ENCODE measurements around the gene CYP2R1. TPM values are rescaled to one million over a fixed set of nuclear protein-coding genes. Genes with fewer than 3 reads are reported as not detected.
"Not testable (repeated sequence)": the region's sequence is repeated elsewhere in the genome, so short reads cannot be mapped to it uniquely, and the experiment has no call there.

Gene CYP2R1
- total RNA-seq, 4 donors from 2014 or later = 28.9 to 48.3 (median 40.9) TPM

DNA sequence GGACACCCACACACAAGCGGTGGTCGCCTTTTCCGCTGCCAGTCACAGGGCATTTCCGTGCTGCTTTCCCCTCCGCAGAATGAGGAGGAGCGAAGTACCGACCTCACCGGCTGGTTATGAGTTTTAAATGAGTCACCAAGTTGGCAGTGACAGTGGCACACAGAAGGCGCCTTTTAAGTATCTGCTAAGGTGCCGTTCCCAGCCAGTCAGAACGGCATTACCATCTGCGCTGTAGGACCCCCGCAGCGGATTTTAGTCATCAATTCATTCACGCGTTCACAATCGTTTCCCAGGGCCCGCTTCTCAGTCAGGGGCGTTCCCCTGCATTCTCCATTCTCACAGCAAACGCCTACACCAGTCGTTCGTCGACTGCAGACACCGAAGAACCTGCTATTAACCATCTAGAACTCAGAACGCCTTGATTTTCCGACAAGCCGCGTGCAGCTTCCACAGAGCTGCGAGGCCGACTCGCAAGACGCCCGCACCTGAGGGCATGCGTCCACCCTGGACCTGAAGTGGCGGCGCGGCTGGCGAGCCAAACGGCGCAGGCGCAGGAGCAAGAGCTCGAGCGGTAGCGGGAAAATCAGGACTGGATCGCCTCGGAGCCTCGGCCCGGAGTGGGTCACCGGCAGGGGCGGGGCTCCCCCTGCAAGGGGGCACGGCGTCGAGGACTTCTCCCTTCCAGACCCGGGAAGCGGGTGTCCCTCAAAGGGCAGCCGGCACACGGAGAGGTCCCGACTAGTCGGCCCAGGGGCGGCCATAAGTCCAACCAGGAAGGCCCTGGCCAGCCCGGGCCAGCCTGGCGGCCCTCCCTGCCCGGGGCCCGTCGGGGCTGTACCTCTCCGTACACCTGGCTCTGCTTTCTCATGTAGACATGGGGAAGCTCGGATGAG, 642 bp downstream of the CYP2R1 start:
- DNase-seq = peak; percentile 85 to 95 (median 93)
- peak overlapping the region; percentile 90 to 95 (median 95) for H3K27ac ChIP-seq
- H3K36me3 ChIP-seq = no peaks in the 10 kb centered on the region
- H3K27me3 ChIP-seq = no peaks in the 10 kb centered on the region
- H3K4me1 ChIP-seq = peaks cover 0 to 24% (median 0%) of the 10 kb centered on the region in 4 donors
- TF ChIP-seq CTCF (IDR thresholded peaks at IDR 0.05) (peak in 2 of 6 experiments; percentile 0 to 16), POLR2A (IDR thresholded peaks at IDR 0.05) (peak; percentile 53 to 66)
- H3K4me3 ChIP-seq = peak overlapping the region; percentile 56 to 77 (median 67)
- H3K9me3 ChIP-seq = no peaks in the 10 kb centered on the region

DNA sequence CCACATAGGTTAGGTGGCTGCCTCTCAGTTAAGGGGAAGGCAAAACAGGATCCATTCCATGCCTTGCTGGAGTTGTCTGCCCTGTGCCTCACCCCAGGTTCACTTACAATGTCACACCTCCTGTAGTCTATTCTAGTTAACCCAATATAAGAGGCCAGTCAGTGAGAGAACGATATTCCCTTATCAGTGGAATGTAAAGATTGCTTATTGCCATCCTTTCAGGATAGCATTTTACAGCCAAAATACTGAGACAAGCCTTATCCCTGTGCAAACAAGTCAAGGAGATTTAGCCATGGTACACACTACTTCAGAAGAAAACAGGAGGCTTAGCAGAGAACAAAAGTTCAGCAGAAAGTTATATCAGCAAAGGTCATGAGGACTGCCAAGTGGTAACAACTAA, 5.5 kb downstream of the CYP2R1 start:
- H3K4me1 ChIP-seq = peaks cover 0 to 25% (median 0%) of the 10 kb centered on the region in 4 donors
- no peaks in the 10 kb centered on the region for H3K36me3 ChIP-seq
- DNase-seq = no peak
- H3K4me3 ChIP-seq = no peak overlapping the region
- TF ChIP-seq CTCF (IDR thresholded peaks at IDR 0.05) = no peak
- TF ChIP-seq POLR2A (IDR thresholded peaks at IDR 0.05) = no peak
- no peaks in the 10 kb centered on the region for H3K27me3 ChIP-seq
- no peaks in the 10 kb centered on the region for H3K9me3 ChIP-seq
- no peak overlapping the region for H3K27ac ChIP-seq

DNA sequence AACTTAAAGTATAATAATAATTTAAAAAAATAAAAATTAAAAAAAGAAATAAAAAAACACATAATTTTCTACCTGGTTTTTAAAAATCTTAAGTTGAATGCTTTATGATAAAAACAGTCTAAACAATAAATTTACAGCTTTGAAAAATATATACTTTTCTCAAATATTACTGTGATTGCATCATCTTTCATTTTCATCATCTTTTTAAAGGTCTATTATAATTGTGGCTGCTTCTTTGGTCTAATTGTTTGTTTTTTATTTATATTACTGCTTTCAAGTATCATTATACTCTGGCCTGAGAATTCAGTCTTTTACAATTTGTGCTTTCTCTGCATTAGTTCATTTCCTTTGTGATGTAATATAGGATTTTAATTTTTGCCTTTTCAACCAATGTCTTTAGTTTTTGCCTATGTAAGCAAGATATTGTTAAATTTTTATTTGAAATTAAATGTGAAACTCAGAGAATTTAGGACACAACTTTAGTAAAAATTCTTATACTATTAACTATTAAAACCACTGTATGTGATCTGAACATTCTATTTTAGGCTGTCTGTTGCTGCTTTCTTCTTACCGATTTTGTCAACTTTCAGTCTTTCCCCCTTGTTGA, 7.3 kb downstream of the CYP2R1 start:
- Histone ChIP-seq H3K27ac (no peak overlapping the region), H3K4me3 (no peak overlapping the region), H3K36me3 (peaks cover 0 to 2% (median 0%) of the 10 kb centered on the region in 3 donors), H3K4me1 (peaks cover 0 to 14% (median 0%) of the 10 kb centered on the region in 4 donors), H3K9me3 (no peaks in the 10 kb centered on the region), H3K27me3 (no peaks in the 10 kb centered on the region)
- DNase-seq = no peak
- TF ChIP-seq POLR2A (IDR thresholded peaks at IDR 0.05) = no peak
- no peak for TF ChIP-seq CTCF (IDR thresholded peaks at IDR 0.05)

GRCh38 chr11:14883683-14884082, 8.3 kb downstream of the CYP2R1 start:
- DNase-seq, H3K27me3 ChIP-seq, H3K27ac ChIP-seq, H3K4me3 ChIP-seq, H3K9me3 ChIP-seq, H3K36me3 ChIP-seq: not testable (repeated sequence)
- peaks cover 0 to 10% (median 0%) of the 10 kb centered on the region in 4 donors for H3K4me1 ChIP-seq

- Histone ChIP-seq H3K36me3 (peaks cover 0 to 21% (median 2%) of the 10 kb centered on the region in 3 donors), H3K4me1 (peaks cover 0 to 9% (median 0%) of the 10 kb centered on the region in 4 donors), H3K27me3 (no peaks in the 10 kb centered on the region), H3K4me3 (no peak overlapping the region), H3K9me3 (no peaks in the 10 kb centered on the region), H3K27ac (no peak overlapping the region)
- DNase-seq = no peak
- TF ChIP-seq CTCF (IDR thresholded peaks at IDR 0.05) = no peak
- TF ChIP-seq POLR2A (IDR thresholded peaks at IDR 0.05) = no peak
Observed at GRCh38 chr11:14882196-14882595, 9.8 kb downstream of the CYP2R1 start.
